GM18873 (cell line): ENCODE data around the gene ITGA7.
"Not testable (repeated sequence)": the region's sequence is repeated elsewhere in the genome, so short reads cannot be mapped to it uniquely, and the experiment has no call there.

Experiments
- ATAC-seq: cut with Tn5 transposase; IDR thresholded peaks from one replicate; pipeline ENCODE4 v1.9.1; 2021; ENCODE audit warnings: mild to moderate bottlenecking, moderate library complexity, moderate number of reproducible peaks; ENCODE audit not compliant: unreplicated experiment, low FRiP score

Gene ITGA7

GRCh38 chr12:55657212-55657611 lies 50.5 kb downstream of the ITGA7 start:
- no peak for ATAC-seq

GRCh38 chr12:55654511-55655214 lies 53.0 kb downstream of the ITGA7 start:
- no peak for ATAC-seq

GRCh38 chr12:55653031-55653430 lies 54.7 kb downstream of the ITGA7 start:
- no peak for ATAC-seq

GRCh38 chr12:55652352-55652751 lies 55.4 kb downstream of the ITGA7 start:
- ATAC-seq: no peak

GRCh38 chr12:55651299-55651683 lies 56.4 kb downstream of the ITGA7 start:
- ATAC-seq: no peak

GRCh38 chr12:55650620-55651298 lies 56.9 kb downstream of the ITGA7 start:
- not testable (repeated sequence) for ATAC-seq

GRCh38 chr12:55647027-55647426 lies 60.7 kb downstream of the ITGA7 start:
- no peak for ATAC-seq

- no peak for ATAC-seq
Observed at GRCh38 chr12:55644591-55644990, 63.1 kb downstream of the ITGA7 start.

- no peak for ATAC-seq
Observed at GRCh38 chr12:55642669-55643068, 65.0 kb downstream of the ITGA7 start.

- ATAC-seq: no peak
Observed at GRCh38 chr12:55642267-55642666, 65.4 kb downstream of the ITGA7 start.

GRCh38 chr12:55641595-55641994 lies 66.1 kb downstream of the ITGA7 start:
- ATAC-seq: no peak

- no peak for ATAC-seq
Observed at GRCh38 chr12:55637467-55637866, 70.2 kb downstream of the ITGA7 start.

GRCh38 chr12:55636853-55637252 lies 70.9 kb downstream of the ITGA7 start, which contains the start of gene OR10P1:
Gene OR10P1, plus strand, starts transcription at chr12:55636892. Its CDS starts 0 bp downstream, at chr12:55636892.
- no peak for ATAC-seq

- no peak for ATAC-seq
Observed at GRCh38 chr12:55636116-55636655, 71.5 kb downstream of the ITGA7 start.
